HG03135 (cell line): ENCODE results near the gene CCDC107.

ENCODE experiments used
- ATAC-seq: cut with Tn5 transposase; IDR thresholded peaks from one replicate; pipeline ENCODE4 v1.9.1; 2021; ENCODE audit warnings: mild to moderate bottlenecking, moderate library complexity; ENCODE audit not compliant: unreplicated experiment

CCDC107 gene

GRCh38 chr9:35682051-35682450, 24.0 kb downstream of the CCDC107 start:
- ATAC-seq, result no peak

DNA sequence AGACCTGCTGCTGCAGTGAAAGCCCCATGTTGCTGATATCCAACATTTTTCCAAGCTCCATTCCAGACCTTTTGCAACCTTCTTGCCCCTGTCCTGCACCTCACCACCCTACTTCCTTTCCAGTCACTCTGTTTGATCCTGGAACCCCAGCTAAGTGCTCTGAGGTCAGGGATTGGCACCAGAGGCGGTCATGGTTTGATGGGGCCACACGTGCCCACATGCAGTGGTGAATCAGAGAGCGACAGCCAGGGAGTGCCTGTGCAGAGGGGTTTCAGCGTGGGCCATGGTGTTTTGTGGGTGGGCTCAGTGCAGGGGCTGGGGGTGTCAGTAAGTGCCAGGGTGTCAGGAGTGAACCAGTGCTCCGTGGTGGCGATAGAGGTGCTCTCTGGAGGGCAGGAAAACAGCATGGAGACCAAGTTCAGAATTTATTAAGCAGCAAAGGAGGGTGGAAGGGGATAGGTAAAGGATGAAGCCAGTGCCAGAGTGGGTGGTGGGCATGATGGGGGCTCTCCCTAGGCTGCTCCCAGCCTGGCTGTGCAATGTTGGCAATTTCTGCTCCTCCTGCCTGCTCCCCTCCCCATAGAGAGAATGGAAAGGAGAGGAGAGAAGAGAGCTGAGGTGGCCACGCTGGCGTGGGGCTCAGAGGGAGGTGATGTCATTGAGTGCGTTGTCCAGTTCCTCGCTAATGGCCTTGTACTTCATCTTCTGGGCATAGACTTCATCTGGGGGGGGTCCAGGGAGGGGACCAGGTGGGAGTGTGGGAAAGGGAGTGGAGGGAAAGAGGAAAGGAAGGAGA, 24.6 kb downstream of the CCDC107 start:
- ATAC-seq, result no peak

- no peak for ATAC-seq
Observed at GRCh38 chr9:35683323-35683722, 25.2 kb downstream of the CCDC107 start.

GRCh38 chr9:35684921-35685320, 26.8 kb downstream of the CCDC107 start:
- ATAC-seq, result no peak

DNA sequence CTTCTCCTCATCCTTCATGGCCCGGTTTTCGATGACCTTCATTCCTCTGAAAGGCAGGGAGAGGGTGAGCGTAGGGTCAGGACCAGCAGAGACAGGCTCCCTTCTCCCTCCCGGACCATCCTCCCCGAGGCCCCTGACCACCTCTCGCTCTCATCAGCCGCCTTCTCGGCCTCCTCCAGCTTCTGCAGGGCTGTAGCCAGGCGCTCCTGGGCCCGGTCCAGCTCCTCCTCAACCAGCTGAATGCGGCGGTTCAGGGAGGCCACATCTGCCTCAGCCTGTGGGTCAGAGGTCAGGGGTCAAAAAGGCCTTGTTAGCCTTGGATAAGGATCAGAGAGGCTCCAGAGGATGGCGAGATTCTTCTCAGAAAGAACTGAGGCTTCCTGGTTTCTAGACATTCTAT, 27.4 kb downstream of the CCDC107 start:
- ATAC-seq, result no peak

- no peak for ATAC-seq
Observed at GRCh38 chr9:35686222-35687203, 28.4 kb downstream of the CCDC107 start.

DNA sequence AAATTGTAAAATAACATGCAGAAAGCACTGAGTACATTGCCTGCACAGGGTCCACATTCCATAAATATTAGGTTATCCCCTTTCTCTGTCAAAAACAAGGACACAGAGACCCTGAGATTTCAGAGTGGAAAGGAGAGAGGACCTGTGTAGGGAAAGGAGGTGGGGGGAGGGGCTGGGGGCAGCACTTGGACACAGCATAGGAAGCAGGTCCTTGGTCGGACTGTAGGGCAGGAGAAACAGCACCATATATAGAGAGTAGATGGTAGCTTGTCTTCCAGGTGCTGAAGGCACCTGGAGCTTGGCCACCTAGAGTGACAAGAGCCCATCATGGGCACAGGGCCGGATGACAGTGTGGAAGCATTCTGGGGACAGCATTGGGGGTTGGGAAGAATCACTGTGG, 29.2 kb downstream of the CCDC107 start:
- ATAC-seq, result no peak

DNA sequence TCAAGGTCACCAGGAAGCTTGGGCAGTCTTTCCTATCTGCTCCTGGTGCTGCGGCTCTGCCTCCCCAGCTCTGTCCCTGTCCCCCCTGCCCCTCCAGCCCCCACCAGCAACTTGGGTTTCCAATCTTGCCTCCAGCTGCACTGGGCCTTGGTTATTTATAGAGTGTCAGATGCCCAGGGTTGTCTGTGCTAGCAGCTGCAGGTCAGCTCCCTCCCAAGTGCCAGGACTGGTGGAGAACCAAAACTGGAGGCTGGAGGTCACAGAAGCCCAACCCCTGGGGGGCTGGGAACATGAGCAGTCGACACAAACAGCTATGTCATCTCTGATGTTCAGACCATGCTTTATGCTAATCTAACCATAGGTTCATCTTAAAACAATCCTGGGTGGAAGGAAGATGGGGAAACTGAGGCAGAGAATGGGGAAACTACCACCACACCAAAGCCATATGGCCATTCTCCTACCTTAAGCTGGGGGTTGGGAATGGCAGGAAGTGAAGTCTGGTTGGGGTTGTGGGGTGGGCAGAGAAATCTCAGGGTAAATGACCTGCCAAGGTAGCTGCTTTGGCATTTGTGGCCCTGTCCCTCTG, 30.0 kb downstream of the CCDC107 start:
- no peak for ATAC-seq

- no peak for ATAC-seq
Observed at GRCh38 chr9:35688558-35689541, 30.8 kb downstream of the CCDC107 start.

GRCh38 chr9:35689542-35690293, 31.6 kb downstream of the CCDC107 start, which contains the start of gene TPM2:
Gene TPM2, minus strand, starts transcription at chr9:35689925. Its CDS starts 108 bp downstream, at chr9:35689817.
- no peak for ATAC-seq

GRCh38 chr9:35690294-35690613, 32.2 kb downstream of the CCDC107 start:
- no peak for ATAC-seq

DNA sequence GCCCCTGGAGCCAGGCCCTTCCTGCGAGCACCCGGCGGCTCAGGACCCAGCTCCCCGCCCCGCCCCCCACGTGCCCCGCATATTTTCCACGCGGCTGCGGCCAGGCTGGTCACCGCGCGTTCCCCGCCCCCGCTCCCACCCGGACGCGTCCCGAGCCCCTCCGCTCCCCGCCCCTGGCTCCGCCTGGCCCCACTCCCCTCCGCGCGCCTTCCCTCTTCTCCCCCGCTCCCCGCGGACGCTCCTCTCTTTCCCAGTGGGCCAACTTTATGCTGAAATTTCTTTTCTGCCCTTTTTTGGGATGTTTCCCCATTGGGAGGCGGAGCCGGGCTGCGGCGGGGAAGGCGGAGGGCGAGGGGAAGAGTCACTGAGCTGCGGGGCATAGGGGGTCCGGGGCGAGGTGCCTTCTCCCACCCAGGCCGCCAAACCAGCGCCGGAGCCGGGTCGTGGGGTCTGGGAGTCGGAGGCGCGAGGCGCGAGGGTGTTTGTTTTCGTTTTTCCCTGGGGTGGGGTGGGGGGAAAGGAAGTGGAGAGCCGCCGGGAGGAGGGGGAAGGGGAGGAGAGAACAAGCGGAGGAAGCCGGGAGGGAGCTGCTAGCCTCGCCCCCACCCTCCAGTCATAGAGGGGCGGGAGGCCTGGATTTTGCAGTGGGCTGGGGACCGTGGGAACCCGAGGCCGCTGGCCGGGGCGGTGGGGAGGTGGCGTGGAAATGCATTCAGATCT, 32.7 kb downstream of the CCDC107 start:
- no peak for ATAC-seq

GRCh38 chr9:35691334-35691650, 33.2 kb downstream of the CCDC107 start:
- ATAC-seq, result no peak

- no peak for ATAC-seq
Observed at GRCh38 chr9:35691757-35692301, 33.7 kb downstream of the CCDC107 start.

DNA sequence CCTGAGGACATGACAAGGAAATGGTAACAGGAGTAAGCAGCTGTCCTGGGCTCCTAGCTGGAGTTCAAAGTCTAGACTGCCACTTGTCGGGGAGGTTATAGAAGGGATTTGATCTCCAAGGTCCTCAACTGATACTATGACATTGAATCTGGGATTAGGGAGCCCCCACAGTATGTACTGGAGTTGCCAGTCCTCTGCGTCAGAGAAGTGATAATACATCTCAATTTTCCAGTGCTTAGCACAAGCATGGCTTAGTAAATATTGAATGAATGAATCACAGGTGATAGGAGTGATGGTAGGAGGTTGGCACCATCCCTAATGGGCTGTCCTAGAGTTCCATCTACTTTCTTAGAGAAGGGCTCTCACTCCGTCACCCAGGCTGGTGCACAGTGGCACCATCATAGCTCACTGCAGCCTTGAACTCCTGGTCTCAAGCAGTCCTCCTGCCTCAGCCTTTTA, 37.9 kb downstream of the CCDC107 start:
- ATAC-seq, result no peak

DNA sequence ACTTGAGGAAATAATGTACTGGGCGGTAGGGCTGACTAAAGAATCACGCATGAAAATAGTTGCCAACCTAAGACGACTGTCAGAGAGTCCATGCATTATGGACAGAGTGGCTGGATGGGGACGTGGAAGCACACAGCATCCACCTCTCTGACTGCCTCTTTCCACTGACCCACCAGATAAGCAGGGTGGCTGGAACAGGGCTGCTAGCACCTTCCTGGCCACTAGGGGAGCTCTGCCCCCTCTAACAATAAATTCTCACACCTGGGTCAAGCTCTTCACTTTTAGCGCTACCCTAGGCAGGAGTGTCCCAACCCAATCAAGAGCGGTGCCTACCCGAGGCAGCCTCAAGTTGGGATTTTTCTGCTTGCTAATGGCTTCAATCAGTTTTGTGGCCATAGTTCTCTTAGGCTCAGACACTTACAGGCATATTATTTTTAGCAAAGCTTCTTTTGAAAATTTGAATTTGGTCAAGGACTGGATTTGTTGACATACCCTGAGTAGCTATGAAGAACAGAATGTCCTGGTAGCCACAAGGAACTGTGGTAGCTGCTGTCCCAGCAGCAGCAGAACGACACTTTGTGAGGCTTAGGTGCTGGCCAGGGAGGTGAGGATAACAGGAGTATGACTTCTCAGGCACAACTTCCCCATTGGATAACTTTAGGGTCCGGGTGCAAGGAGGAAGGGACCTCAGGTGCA, 38.6 kb downstream of the CCDC107 start:
- no peak for ATAC-seq

GRCh38 chr9:35697486-35697885, 39.4 kb downstream of the CCDC107 start:
- no peak for ATAC-seq

GRCh38 chr9:35698231-35698630, 40.1 kb downstream of the CCDC107 start:
- ATAC-seq, result no peak
